HS-27A (cell line): ENCODE measurements around the gene KNOP1.

Source experiments
- DNase-seq: peaks from one replicate; pipeline ENCODE4 v3.0.0-alpha.2; 2012; ENCODE audit warnings: low read depth, missing footprints

KNOP1 gene

DNA sequence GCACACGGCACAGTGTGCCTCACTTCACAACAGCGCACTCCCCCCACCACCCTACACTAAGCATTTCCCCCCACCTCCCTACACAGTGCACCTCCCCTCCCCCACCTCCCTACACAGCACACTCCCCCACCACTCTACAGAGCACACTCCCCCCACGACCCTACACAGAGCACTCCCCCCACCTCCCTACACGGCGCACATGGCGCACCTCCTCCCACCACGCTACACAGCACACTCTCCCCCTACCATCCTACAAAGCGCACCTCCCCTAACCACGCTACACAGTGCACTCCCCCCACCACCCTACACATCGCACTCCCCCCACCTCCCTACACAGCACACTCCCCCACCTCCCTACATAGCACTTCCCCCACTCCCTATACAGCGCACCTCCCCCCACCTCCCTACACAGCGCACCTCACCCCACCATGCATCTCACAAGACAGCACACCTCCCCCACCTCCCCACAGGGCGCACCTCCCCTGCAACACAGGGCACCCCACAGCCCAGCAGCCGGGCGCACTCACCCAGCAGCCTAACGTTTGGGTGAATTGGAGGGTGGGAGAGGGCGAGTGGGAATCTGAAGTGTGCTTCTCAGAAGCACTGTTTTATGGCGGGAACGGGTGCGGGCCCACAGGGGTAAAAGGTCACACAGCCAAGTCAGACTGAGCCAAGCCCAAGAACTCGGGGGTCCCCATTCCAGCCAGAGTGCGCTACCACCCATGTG is 10.3 kb downstream of the KNOP1 start:
- no peak for DNase-seq

DNA sequence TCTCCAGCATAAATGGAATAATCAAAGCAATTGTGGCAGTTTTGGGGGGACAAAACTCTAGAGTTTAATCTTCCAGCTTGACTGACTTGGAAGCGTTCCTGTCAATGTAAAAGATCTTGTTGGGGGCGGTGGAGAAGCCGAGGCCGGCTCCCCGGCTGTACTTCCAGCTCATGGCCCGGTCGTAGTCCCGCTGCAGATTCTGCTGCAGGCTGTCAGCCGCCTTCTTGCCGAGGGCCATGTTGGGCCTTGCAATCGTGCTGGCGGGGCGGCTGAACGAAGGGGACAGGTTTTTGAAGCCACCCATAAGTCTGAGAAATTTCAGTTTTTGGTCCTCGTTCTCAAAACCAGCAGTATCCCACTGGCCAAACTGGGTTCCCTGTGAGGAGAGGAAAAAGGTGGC is 11.2 kb downstream of the KNOP1 start:
- DNase-seq, result no peak

DNA sequence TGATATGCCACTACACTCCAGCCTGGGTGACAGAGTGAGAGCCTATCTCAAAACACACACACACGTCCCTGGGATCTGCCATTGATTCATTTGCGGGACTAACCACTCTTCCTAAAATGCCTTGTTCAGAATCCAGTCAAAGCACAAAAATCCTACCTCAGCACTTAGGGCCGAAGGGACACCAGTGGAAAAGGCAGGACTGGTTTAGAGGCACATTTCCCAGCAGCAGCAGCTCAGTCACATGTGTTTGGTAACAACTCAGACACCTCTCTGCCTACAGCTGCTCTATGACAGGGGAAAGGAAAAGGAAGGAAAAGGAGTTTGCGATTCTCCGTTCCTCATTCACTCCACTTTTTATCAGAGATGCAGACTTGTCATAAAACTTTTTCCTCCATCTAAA is 12.2 kb downstream of the KNOP1 start:
- no peak for DNase-seq

DNA sequence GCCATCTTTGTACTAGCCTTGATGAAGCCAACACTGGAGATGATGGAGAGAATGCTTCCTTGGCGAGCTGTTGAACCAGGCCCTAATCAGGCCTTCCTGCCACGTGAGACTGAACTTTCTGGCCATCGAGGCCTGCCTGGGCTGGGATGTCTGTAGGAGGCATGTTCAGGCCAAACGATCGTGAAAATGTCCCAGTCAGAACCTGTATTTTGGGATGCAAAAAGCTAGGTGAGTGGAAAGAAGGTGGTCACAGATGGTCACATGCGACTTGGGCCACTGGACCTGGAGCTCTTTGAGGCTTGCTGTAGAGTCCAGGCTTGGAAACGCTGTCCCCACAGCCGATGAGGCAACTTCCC is 12.9 kb downstream of the KNOP1 start:
- DNase-seq, result no peak

DNA sequence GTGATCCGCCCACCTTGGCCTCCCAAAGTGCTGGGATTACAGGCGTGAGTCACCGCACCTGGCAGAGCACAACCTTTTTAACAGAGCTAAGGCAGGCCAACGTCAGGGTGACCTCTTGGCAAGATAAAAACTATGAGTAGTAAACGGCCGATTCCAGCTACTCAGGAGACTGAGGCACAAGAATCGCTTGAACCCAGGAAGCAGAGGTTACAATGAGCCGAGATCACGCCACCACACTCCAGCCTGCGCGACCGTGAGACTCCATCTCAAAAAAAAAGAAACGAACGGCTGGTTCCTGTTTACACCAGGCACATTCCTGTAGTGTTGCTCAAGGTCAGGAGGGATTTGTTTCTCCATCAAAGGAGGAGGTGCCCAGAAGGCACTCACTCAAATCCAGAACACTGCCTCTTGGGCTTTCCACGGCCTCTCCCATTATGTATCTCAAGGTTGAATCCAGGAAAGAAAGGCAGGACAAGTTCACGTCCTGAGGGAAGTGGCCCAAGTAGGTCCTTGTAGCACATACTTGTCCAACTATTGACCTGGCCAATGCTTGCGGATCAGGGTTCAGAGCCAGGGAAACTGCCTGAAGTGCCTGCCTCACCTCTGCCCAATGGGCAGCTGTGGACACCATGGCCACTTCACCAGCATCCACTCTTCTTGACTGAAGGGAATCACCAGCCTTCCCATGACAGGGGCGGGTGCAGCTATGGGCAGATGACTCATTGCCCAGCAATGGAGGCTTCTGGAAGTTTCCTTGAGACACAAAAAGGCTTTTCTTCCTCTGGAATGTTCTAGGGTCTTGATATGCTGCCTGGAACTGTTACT is 13.5 kb downstream of the KNOP1 start:
- no peak for DNase-seq

DNA sequence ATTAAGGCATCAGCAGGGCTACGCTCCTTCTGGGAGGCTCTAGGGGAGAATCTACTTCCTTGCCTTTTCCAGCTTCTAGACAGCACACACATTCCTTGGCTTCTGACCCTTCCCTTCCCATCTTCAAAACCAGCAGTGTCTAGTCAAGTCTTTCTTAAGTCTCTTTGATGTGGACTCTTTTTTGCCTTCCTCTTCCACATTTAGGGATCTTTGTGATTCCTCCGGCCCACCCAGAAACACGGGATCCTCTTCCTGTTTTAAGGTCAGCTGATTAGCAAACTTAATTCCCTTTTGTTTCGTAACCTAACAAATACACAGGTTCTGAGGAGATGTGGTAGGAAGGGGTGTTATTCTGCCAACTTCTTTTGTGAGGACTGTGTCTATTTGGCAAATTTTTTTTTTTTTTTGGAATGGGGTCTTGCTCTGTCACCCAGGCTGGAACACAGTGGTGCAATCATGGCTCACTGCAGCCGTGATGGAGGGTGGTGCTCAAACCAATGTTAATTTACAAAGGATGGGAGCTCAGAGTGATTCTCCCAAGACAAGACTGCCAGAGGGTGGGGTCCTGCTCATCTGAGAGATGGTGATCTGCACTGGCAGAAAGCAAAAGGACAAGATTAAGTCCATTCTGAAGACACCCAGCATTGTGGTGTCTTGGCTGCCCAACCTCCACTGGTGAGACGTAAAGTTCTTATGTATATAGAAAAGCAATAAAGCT is 14.7 kb downstream of the KNOP1 start:
- DNase-seq, result no peak

DNA sequence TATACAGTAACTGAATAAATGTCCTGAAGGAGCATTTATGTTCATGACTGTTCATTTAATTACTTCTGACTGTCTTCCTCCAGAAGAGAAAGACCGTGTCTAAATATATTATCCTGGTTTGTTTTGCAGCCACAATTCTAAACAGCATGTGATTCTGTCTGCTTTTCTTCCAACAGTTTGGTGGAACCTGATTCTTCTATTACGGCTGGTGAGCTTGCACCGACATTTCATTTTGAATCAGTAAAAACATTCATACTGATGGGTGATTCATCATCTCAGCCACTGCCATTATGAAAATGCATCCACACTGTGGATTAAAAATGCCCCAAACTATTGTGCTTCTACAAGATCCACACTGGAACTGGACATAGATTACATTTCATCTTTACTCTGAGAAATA is 16.9 kb downstream of the KNOP1 start:
- no peak for DNase-seq

DNA sequence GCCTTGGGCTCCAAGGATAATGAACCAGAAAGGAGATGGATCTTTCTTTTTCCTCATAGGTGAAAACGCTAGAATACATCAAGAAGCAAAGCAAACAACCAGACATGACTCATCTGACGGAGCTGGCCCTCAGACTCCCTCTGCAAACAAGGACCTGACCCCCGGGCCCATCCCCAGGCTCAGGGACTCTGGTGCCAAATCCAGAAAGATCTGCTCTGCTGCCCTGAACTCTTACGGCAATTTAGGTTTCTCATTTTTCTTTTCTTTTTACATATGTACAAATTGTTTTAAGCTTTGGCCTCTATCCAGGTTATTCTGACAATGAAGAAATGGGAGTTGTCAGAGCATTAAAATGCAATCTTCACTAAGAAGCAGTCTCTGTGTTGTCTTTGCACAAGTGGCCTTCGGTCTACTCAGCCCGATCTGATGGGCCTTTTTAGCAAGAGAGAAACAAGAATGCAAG is 17.7 kb downstream of the KNOP1 start:
- DNase-seq, result no peak

DNA sequence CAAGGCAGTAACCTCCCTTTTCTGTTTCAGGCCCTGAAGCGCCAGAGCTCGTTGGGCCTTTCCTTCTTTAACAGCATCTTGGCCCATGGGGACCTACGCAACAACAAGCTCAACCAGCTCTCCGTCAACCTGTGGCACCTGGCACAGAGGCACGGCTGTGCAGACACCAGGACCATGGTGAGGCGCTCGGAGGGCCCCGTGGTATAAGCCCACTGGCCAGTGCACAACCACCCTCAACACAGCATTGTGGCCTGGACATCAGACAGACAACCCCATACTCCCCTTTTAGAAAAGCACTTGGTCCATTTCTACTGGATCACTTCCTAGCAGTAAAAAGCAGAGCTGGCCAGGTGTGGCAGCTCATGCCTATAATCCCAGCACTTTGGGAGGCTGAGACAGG is 18.6 kb downstream of the KNOP1 start:
- no peak for DNase-seq

DNA sequence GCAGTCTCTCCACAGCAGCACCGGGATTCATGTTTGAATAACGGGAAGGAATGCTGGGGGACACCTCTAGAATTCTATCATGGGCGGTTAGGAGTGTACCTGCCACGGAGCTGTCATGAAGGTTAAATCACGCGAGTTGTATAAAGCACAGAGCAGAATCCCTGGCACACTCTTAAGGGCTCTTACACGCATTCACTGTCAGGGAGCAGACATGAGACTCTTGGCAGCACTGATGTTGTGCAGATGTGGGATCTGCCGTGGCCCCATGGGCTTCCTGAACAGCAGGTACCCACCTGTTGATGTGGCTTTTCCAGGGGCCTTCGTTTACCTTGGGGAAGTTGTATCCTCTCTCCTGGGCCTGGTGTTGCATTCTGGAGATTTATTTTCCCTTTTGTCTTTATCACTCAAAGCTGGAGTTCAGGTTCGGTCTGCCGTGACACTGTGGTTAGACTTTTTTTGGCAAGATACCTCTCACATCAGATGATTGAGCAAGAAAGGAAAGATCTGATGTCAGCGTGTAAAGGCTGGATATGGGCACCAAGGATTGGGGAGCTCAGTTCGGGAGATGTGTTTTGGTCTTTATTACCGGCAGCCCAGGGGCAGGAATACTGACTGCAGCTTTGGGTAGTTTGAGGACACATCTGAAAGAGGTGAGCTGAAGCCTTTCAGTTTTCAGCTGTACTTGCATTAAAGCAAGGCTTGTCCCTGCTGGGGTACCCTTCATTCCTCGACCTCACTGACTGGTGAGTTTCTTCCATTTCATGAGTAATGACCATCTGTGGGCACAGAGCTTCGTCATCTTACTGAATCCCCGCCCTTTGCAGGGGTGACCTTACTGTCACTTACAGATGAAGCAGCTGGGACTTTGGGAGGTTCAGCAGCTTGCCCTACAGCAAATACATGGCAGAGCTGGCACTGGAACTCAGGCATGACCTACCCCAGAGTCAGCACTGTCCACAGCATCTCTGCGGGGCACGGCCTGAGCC is 19.3 kb downstream of the KNOP1 start:
- DNase-seq, result no peak

DNA sequence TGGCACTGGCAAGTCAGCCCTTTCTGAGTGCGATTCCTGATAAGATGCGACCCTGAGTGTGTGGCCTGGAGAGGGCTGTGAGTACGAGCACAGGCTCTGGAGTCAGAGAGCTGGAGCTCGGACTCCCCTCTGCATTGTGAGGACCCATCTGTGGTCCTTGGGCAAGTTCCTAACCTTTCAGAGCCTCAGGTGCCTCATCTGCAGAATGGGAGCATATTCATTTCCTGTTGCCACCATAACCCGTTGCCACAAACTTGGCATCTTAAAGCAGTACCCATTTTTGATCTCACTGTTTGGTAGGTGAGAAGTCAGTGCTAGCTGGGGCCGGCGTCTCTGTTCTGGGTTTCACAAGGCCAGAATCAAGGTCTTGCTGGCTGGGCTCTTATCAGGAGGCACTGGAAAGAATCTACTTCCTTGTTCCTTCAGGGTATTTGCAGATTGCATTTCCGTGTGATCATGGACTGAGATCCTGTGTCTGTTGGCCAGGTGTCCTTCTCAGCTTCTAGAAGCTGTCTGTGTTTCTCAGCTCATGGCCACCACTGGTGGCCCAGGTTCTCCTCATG is 20.2 kb downstream of the KNOP1 start:
- no peak for DNase-seq

DNA sequence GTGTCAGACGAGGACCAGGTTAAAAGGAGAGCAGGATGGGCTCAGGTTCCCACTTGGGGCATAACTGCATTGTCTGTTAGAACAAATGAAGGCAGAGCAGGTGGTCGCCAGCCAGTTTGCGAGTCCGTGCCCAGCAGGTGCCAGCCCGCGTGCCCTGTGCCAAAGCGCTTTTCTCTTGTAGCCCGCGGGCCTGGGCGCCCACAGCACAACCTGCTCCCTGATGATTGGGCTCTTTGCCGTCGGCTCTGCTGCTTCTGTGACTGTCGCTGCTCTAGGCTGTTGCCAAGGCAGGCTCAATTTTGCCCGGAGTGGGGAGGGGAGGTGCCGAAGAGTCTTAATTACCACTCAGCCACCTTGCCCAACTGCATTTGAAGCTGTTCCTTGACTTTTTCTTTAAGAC is 21.1 kb downstream of the KNOP1 start:
- DNase-seq, result no peak

DNA sequence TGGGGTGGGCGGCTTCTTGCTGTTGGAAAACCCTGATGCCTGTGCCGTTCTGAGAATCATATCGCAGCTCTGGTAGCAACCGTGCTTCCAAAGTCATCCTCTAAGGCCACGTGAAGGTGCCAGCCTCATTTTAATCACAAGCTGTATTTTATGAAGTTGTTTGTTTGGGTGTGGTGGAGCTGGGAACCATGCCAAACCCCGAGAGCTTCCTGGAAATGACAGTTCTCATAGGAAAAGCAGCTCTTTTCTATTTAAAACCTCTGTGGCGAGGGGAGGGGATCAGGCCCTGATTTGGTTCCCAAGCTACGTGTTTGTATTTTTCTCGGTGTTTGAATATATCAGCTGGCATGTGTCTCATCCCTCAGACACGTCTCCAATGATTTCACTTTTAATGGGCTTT is 21.7 kb downstream of the KNOP1 start:
- peak; percentile 30 for DNase-seq

DNA sequence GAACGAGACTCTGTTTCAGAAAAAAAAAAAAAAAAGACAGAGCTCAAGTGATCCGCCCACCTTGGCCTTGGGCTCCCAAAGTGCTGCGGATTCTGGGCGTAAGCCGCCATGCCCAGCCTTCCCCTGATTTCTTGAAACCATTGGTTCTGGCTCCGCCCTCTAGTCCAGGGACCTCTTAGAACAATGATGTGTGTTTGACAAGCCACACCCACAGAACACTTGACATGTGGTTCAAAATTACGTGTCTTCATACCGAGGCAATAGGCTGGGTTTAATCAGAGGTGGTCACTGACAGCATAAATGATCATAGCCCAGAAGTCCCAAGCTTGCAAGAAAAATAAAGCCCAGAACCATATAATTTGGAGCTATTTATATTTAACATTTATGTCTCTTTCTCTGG is 23.0 kb downstream of the KNOP1 start:
- DNase-seq, result no peak

DNA sequence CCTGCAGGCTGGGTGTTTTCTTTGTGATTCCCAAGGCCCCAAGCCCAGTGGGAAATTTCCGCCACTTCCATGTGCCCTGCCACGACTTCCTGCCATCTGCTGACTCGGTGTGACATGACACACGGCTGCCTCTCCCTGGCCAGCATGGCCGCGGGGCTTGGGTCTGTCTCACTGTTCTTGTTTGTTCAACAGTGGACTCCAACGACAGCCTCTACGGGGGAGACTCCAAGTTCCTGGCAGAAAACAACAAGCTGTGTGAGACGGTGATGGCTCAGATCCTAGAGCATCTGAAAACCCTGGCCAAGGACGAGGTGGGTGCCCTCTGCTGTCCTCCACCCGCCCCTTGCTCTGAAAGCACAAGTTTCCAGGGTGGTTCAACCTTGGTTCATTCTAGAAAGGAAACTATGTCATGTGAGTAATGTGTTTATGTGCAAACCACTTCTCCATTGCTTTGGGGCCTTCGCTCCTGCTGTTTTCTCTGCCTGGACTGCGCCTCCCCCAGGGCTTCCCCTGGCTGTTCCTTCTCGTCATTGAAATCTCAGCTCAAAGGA is 26.8 kb downstream of the KNOP1 start:
- DNase-seq, result no peak

DNA sequence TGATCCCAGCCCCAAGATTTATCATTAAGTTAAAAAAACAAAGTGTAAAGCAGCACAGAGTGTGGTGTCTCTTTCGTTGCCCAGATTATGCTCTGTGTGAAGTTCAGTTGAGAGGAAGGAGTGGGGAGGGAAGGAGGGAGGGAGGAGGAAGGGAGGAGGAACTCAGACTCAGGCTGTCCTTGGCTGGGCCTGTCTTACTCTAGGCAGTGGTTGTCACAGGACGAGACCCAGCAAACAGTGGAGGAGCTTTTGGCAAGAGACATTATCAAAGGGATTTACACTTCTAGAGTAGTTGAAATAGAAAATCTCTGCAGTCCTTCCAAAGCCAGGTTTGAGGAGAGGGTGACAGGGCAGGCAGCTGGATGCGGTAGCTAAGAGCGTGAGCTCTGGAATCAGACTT is 27.8 kb downstream of the KNOP1 start:
- DNase-seq, result no peak

DNA sequence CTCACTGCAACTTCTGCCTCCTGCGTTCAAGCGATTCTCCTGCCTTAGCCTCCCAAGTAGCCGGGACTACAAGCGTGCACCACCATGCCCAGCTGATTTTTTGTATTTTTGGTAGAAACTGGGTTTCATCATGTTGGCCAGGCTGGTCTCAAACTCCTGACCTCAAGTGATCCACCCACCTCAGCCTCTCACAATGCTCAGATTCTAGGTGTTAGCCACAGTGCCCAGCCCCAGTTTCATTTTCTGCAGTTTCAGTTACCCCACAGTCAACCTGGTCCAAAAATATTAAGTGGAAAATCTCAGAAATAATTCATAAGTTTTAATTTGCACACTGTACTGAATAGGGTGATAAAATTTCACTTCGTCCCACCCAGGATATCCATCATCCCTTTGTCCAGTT is 28.7 kb downstream of the KNOP1 start:
- DNase-seq, result no peak

DNA sequence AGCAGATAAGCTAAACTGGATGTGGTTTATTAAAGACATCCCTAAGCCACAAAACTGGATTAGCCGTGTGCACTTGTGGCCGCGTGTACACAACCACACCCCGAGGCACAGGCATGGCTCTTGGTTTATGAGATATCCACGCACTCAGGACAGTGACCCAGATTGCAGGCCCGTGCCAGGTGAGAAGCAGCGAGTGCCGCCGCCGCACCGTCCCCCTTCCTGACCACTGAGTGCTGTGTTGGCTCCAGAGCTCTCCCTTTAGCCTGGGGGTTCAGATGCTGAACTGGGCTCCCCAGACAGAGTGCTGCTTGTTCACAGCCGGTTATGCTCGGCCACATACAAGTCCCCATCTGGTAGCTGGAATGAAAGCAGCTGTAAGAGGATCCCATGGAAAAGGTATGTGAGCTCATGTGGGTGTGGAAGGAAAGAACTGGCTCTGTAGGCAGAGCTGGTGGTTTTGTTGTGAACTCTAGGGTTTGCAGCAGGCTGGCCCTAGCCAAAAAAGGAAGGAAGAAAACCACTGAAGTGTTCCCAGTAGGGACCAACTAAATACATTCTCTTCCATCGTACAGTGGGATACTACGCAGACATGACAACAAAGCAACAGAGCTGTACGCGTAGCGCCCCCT is 29.5 kb downstream of the KNOP1 start:
- no peak for DNase-seq

DNA sequence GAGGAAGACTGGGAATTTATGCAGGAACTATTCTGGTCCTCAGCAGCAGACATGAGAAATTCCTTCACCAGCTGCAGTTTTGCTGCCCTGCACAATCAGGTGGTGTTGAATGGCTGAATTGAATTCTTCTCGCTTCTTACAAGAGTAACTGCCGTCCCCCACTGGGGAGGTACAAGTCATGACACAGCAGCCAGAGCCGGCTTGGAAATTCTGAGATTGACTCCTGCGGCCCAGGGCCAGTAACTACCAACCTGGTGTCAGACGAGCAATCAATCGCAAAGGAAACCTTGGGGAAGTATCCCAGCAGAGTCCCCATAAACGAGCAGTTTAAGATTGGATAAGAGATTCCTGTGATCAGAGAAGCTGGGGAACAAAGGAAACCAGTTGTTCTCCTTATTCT is 30.7 kb downstream of the KNOP1 start:
- DNase-seq, result no peak

DNA sequence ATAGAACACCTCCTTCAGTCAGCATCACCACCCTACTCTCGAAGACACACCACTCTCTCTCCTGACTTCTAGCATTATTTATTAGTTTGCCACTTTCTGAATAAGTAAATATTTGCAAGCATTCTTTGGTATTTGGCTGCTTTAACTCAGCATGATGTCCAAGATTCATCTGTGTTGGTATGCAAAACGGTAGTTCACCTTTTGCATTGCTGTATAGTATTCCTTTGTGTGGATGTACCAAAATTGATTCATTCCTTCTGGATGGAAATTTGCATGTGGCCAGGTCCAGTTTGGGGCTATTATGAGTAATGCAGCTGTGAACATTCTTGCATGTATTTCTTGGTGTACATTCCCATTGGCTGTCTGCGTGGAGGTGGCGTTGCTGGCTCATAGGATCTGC is 32.9 kb downstream of the KNOP1 start:
- no peak for DNase-seq
